PFSK-1 (cell line): Measurements from ENCODE around the gene TMEM138.

Source experiments
- FOXP2 ChIP-seq: optimal IDR thresholded peaks from 2 replicates; pipeline ENCODE3; 2011; ENCODE audit warnings: borderline replicate concordance, control low read depth, inconsistent platforms; ENCODE audit not compliant: insufficient read depth; ENCODE audit errors: extremely low read length, extremely low read depth
- POLR2AphosphoS5 ChIP-seq: IDR thresholded peaks from 2 replicates; pipeline ENCODE4 v1.6.1; 2012; ENCODE audit warnings: low read depth, mild to moderate bottlenecking, control low read depth, low read length, moderate library complexity
- SIN3A ChIP-seq: IDR thresholded peaks from 2 replicates; pipeline ENCODE4 v1.6.1; 2012; ENCODE audit warnings: mild to moderate bottlenecking, low read length, moderate library complexity, borderline replicate concordance; ENCODE audit not compliant: insufficient read depth
- TAF1 ChIP-seq: IDR thresholded peaks from 2 replicates; pipeline ENCODE4 v1.6.1; 2012; ENCODE audit warnings: low read length, control low read depth, borderline replicate concordance; ENCODE audit not compliant: insufficient read depth
- TF ChIP-seq, protein P1 (sequence below), 2 experiments: IDR thresholded peaks; 2 replicates each; pipeline versions ENCODE4 v1.6.1 to v1.8.0; 2011 to 2012; ENCODE audit warnings: low read depth in 2 of 2, low read length in 2 of 2, control low read depth in 1 of 2, inconsistent platforms in 1 of 2, mild to moderate bottlenecking in 1 of 2, moderate library complexity in 1 of 2; ENCODE audit not compliant: insufficient read depth in 1 of 2

The TMEM138 gene

DNA sequence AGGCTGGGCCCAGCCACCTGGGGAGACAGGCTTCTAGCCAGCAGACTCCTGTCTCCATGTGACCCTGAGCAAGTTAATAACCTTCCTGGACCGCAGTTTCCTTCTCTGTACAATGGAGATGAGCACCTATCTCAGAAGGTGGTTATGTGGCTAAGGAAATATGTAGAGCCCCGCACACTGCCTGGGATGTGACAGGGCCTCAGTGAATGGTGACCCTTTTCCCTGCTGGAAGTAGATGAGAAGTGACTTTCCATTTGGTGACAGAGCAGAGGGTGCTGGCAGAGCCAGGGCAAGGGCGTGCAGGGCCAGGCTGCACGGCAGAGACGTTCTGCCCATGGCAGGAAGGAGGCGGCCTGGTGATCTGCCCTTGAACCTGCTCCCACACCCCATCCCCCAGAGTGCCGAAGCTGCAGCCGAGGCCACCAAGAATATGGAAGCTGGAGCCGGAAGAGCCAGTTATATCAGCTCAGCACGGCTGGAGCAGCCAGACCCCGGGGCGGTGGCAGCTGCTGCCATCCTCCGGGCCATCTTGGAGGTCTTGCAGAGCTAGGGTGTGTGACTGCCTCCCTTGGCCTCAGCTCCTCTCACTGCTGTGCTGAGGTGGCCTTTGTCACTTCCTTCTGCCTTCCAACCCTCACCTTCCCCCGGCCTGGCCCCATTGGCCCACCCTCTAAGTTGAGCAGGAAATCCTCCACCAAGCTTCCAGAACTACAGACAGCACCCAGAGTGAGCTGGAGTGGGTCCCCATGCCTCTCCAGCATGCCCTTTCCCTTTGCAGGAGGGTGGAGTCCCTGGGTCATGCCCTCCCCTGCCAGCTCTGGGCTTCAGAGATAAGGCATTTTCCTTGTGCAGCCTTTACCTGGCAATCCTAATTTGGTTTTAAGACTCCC lies 16.0 kb upstream of the TMEM138 start:
- TF ChIP-seq, protein P1, sequence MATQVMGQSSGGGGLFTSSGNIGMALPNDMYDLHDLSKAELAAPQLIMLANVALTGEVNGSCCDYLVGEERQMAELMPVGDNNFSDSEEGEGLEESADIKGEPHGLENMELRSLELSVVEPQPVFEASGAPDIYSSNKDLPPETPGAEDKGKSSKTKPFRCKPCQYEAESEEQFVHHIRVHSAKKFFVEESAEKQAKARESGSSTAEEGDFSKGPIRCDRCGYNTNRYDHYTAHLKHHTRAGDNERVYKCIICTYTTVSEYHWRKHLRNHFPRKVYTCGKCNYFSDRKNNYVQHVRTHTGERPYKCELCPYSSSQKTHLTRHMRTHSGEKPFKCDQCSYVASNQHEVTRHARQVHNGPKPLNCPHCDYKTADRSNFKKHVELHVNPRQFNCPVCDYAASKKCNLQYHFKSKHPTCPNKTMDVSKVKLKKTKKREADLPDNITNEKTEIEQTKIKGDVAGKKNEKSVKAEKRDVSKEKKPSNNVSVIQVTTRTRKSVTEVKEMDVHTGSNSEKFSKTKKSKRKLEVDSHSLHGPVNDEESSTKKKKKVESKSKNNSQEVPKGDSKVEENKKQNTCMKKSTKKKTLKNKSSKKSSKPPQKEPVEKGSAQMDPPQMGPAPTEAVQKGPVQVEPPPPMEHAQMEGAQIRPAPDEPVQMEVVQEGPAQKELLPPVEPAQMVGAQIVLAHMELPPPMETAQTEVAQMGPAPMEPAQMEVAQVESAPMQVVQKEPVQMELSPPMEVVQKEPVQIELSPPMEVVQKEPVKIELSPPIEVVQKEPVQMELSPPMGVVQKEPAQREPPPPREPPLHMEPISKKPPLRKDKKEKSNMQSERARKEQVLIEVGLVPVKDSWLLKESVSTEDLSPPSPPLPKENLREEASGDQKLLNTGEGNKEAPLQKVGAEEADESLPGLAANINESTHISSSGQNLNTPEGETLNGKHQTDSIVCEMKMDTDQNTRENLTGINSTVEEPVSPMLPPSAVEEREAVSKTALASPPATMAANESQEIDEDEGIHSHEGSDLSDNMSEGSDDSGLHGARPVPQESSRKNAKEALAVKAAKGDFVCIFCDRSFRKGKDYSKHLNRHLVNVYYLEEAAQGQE (IDR thresholded peaks at IDR 0.05; ENCODE audit: insufficient read depth in 1 of 2, low read depth in 2 of 2, low read length in 2 of 2) = no peak
- TF ChIP-seq SIN3A = no peak
- TF ChIP-seq POLR2AphosphoS5 = no peak
- TF ChIP-seq TAF1 = no peak
- no peak for TF ChIP-seq FOXP2

DNA sequence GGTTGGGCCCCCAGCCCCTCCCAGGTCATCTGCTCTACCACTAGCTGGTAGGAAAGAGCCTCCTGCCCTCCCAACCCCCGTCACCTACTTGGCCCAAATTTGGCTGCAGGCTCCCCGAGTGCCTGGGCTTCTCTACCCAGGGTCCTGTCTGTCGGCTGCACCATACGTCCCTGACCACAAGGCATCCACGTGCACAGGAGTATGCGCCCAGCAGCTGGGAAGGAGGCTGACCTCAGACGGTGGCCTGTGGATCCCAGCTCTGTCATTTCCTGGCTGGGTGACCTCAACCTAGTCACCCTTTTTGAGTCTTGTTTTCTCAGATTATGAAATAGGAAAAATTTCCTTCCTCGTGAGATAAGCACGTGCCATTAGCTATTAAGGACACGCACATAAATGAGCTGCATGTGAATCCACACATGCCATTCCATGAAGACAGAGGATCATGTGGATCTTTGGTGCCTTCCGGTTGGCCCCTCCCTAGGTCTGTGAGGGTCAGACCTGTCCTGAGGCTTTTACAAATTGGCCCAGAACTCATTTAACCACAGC lies 14.2 kb upstream of the TMEM138 start:
- TF ChIP-seq SIN3A (no peak), POLR2AphosphoS5 (no peak), TAF1 (no peak), FOXP2 (no peak)
- TF ChIP-seq, protein P1 (IDR thresholded peaks at IDR 0.05; ENCODE audit: insufficient read depth in 1 of 2, low read depth in 2 of 2, low read length in 2 of 2) = no peak

DNA sequence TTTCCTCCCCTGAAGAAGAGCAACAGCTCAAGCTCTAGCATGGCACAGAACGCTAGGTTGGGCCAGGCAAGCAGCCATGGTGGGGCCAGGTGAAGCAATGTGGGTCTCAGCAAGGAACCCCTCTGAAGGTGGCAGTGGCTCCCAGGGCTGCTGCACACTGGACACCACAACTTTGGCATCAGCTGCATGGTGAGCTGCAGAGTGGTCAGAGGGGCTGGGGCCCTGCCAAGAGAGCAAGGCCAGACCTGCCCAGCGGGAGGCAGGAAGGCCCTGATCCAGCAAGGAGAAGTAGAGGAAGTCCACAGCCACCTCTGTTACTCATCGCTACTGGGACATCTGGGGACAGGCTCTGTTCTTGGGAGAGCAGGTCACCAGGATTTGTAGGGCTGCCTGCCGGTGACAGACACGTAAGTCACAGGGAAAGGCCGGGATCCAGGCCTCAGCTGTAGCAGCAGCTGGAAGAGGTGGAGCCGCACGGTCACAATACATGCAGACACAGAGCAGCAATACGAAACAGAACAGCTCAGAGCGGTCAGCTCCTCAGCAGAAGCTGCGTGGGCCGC lies 12.9 kb upstream of the TMEM138 start:
- no peak for TF ChIP-seq POLR2AphosphoS5
- no peak for TF ChIP-seq SIN3A
- TF ChIP-seq, protein P1 (IDR thresholded peaks at IDR 0.05; ENCODE audit: insufficient read depth in 1 of 2, low read depth in 2 of 2, low read length in 2 of 2) = no peak
- TF ChIP-seq TAF1 = no peak
- TF ChIP-seq FOXP2 = no peak

DNA sequence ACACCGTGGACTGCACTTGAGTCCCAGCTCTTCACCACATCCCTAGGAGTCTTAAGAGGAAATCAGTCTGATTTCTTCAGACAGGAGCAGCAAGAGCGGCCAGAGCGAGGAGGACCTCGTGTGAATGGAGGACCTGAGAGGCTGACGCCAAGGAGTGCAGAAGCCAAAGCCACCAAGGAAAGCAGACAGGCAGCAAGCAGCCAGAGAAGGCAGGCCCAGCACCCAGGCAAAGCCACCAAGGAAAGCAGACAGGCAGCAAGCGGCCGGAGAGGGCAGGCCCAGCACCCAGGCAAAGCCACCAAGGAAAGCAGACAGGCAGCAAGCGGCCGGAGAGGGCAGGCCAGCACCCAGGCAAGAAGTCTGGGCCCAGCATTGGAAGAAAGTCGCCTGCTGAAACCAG lies 12.3 kb upstream of the TMEM138 start:
- no peak for TF ChIP-seq TAF1
- TF ChIP-seq POLR2AphosphoS5 = no peak
- no peak for TF ChIP-seq SIN3A

DNA sequence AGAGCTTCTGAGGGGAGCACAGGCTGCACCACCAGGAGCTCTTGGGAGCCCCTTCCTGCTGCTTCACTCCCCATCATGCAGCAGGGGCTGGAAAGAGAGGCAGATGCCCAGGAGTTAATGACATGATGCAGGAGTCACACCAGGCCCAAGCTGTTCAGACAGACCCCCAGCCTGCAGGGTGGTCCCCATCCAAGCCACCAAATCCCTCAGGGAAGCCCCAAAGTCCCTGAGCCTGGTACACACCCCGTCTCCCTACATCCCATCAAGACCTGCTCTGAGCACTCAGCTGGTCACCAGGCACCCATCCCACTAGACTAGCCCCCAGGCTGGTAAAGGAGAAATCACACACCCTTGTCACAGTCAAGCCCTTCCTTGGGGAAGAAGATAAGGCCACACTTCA lies 11.8 kb upstream of the TMEM138 start:
- TF ChIP-seq, protein P1 (IDR thresholded peaks at IDR 0.05; ENCODE audit: insufficient read depth in 1 of 2, low read depth in 2 of 2, low read length in 2 of 2) = no peak
- TF ChIP-seq FOXP2 (no peak), TAF1 (no peak), POLR2AphosphoS5 (no peak), SIN3A (no peak)
